Psoas muscle (tissue), 8 donors: ENCODE results near the gene PPTC7. TPM values are rescaled to one million over a fixed set of nuclear protein-coding genes. Genes with fewer than 3 reads are reported as not detected.
"Not testable (repeated sequence)": the region's sequence is repeated elsewhere in the genome, so short reads cannot be mapped to it uniquely, and the experiment has no call there.

Source experiments
- ATAC-seq, 4 donors: fragments of 200-7000 bp; cut with Tn5 transposase; one replicate each; pipeline ENCODE4 v1.9.1; 2020; ENCODE audit warnings: moderate library complexity in 3 of 4, mild to moderate bottlenecking in 2 of 4
- DNase-seq, 2 donors: peaks; one replicate each; pipeline ENCODE4 v3.0.0-alpha.2; 2020
- H3K27ac ChIP-seq: fragments of 200-600 bp; one replicate; pipeline ENCODE4 v1.8.0; 2022
- H3K27me3 ChIP-seq, 3 donors: fragments of 200-600 bp in 1 of 3; one replicate each; pipeline versions ENCODE4 v1.6.1 to v1.8.0; 2013 to 2022; ENCODE audit warnings: low read length in 2 of 3, mild to moderate bottlenecking in 2 of 3, moderate library complexity in 1 of 3; ENCODE audit not compliant: insufficient read depth in 3 of 3
- H3K36me3 ChIP-seq, 2 donors: fragments of 200-600 bp in 1 of 2; one replicate each; pipeline versions ENCODE4 v1.6.1 to v1.8.0; 2013 to 2022; ENCODE audit warnings: low read depth in 1 of 2, mild to moderate bottlenecking in 1 of 2, moderate library complexity in 1 of 2; ENCODE audit not compliant: insufficient read depth in 1 of 2
- H3K4me1 ChIP-seq: fragments of 200-600 bp; one replicate; pipeline ENCODE4 v1.8.0; 2022
- H3K4me3 ChIP-seq: fragments of 200-600 bp; one replicate; pipeline ENCODE4 v1.8.0; 2022; ENCODE audit warnings: mild to moderate bottlenecking
- H3K9me3 ChIP-seq: fragments of 200-600 bp; one replicate; pipeline ENCODE4 v1.8.0; 2022
- CTCF ChIP-seq: fragments of 200-600 bp; IDR thresholded peaks from one replicate; pipeline ENCODE4 v1.8.0; 2022; ENCODE audit warnings: antibody characterized with exemption
- WGBS, 3 donors: extraction: QIAGEN DNeasy Blood & Tissue Kit; methylation state at CpG; one replicate each; pipeline versions ENCODE4 v1.1.6 to v1.1.7; 2013; 5-methylcytosine and 5-hydroxymethylcytosine counted together
- intact Hi-C, 2 donors: fragments of 100-400 bp; cut with DNase I; formaldehyde crosslinking; loops; one replicate each; pipeline versions ENCODE4 v1.11.0 to v1.14.2; 2022
- polyA plus RNA-seq, 3 donors: library from polyadenylated mRNA; stranded (reverse); fragments of 200-250 nt; gene quantifications; one replicate each; pipeline ENCODE4 v1.2.3, GENCODE V29; 2013
- total RNA-seq, 4 donors: library from RNA; stranded (reverse); fragmentation: NEBNext Ultra II Directional in 2 of 4; extraction: Animal tissue kit (Norgen Biotek cat#: 25700) in 2 of 4; gene quantifications; one replicate each; pipeline versions ENCODE4 v1.2.1 to v1.2.4, GENCODE V29; 2021 to 2023
- donor health status: healthy with polysubstance abuse.
- donor health status: DM: no; HTN: no; CAD: no; lungs with moderate emphysema.
- donor health status: Bipolar disorder and iron deficiency.
- donor health status: healthy.
- donor health status: DM: yes; HTN: yes; CAD: no.
- donor health status: DM: no; HTN: no; CAD: no.
- donor health status: DM: no; HTN: no; CAD: no.
- donor health status: DM: yes; HTN: yes; CAD: no.

Gene PPTC7
- total and polyA plus RNA-seq, 7 donors: 54.6 to 213 (median 71.9) TPM

- TF ChIP-seq CTCF: no peak
- Histone ChIP-seq H3K27me3 (no peaks in the 10 kb centered on the region), H3K27ac (no peak overlapping the region), H3K4me3 (no peak overlapping the region), H3K36me3 (no peaks in the 10 kb centered on the region), H3K9me3 (no peaks in the 10 kb centered on the region), H3K4me1 (peaks cover 3% of the 10 kb centered on the region)
- DNase-seq (no peak), ATAC-seq (no peak)
- WGBS, 3 donors: 55 to 67% (median 61%) methylated on average over 1 of the region's 1 CpG
- intact Hi-C loops: loop anchor here in 1 of 2 donors (5.0 kb wide), 1 partner anchor 71 kb away; no protein-coding TSS in a partner anchor
These were observed 14.8 kb upstream of the PPTC7 start for GRCh38 chr12:110597885-110598284.

GRCh38 chr12:110592919-110593318, 9.8 kb upstream of the PPTC7 start:
- H3K27me3 ChIP-seq, DNase-seq, H3K36me3 ChIP-seq, ATAC-seq, intact Hi-C loops, H3K9me3 ChIP-seq, H3K4me3 ChIP-seq: not testable (repeated sequence)
- peaks cover 26% of the 10 kb centered on the region for H3K4me1 ChIP-seq
- H3K27ac ChIP-seq: peak overlapping the region; percentile 81
- WGBS, 3 donors: 57 to 86% (median 64%) methylated on average over 4 of the region's 4 CpGs

- peak overlapping the region; percentile 81 for H3K27ac ChIP-seq
- H3K36me3 ChIP-seq: no peaks in the 10 kb centered on the region
- 71 to 81% (median 74%) methylated on average over 5 of the region's 5 CpGs for WGBS, 3 donors
- no peak for TF ChIP-seq CTCF
- no peaks in the 10 kb centered on the region for H3K9me3 ChIP-seq
- ATAC-seq (no peak), DNase-seq (no peak)
- peaks cover 26% of the 10 kb centered on the region for H3K4me1 ChIP-seq
- intact Hi-C loops: no loop called here
- H3K4me3 ChIP-seq: no peak overlapping the region
- no peaks in the 10 kb centered on the region for H3K27me3 ChIP-seq
These were observed 9.0 kb upstream of the PPTC7 start for GRCh38 chr12:110592078-110592477.

GRCh38 chr12:110591451-110592051, 8.4 kb upstream of the PPTC7 start:
- 43 to 50% (median 43%) methylated on average over 7 of the region's 7 CpGs for WGBS, 3 donors
- Histone ChIP-seq H3K36me3 (no peaks in the 10 kb centered on the region), H3K4me1 (peaks cover 26% of the 10 kb centered on the region), H3K9me3 (no peaks in the 10 kb centered on the region), H3K27me3 (no peaks in the 10 kb centered on the region), H3K4me3 (no peak overlapping the region), H3K27ac (peak overlapping the region; percentile 81)
- ATAC-seq (peak in 3 of 4 donors; percentile 69 to 72 (median 72)), DNase-seq (no peak)
- no peak for TF ChIP-seq CTCF
- intact Hi-C loops: no loop called here

GRCh38 chr12:110590806-110591326, 7.7 kb upstream of the PPTC7 start:
- Histone ChIP-seq H3K27me3 (no peaks in the 10 kb centered on the region), H3K4me3 (no peak overlapping the region), H3K9me3 (no peaks in the 10 kb centered on the region), H3K27ac (peak overlapping the region; percentile 81), H3K36me3 (no peaks in the 10 kb centered on the region), H3K4me1 (peaks cover 33% of the 10 kb centered on the region)
- intact Hi-C loops: no loop called here
- TF ChIP-seq CTCF: no peak
- ATAC-seq: peak in 1 of 4 donors; percentile 32
- no peak for DNase-seq
- WGBS, 3 donors: 46 to 50% (median 46%) methylated on average over 3 of the region's 3 CpGs
